GM19240 (cell line): Measurements from ENCODE around the gene CAMTA1.

Experiments
- DNase-seq: peaks from one replicate; pipeline ENCODE4 v3.0.0; 2011; ENCODE audit warnings: low spot score; ENCODE audit not compliant: insufficient read length

CAMTA1 gene

GRCh38 chr1:7642781-7643529 lies 857.7 kb downstream of the CAMTA1 start:
- DNase-seq = no peak

GRCh38 chr1:7643530-7643929 lies 858.3 kb downstream of the CAMTA1 start:
- no peak for DNase-seq

- no peak for DNase-seq
Measured at GRCh38 chr1:7644086-7644485, 858.8 kb downstream of the CAMTA1 start.

GRCh38 chr1:7644961-7645750 lies 859.9 kb downstream of the CAMTA1 start:
- DNase-seq = no peak

- DNase-seq = no peak
Measured at GRCh38 chr1:7645751-7646048, 860.4 kb downstream of the CAMTA1 start.

- DNase-seq = no peak
Measured at GRCh38 chr1:7646164-7646563, 860.9 kb downstream of the CAMTA1 start.

- peak; percentile 93 for DNase-seq
Measured at GRCh38 chr1:7646981-7647901, 862.0 kb downstream of the CAMTA1 start.

GRCh38 chr1:7648761-7649384 lies 863.6 kb downstream of the CAMTA1 start:
- no peak for DNase-seq

- no peak for DNase-seq
Measured at GRCh38 chr1:7650801-7651200, 865.5 kb downstream of the CAMTA1 start.

- no peak for DNase-seq
Measured at GRCh38 chr1:7651203-7651602, 865.9 kb downstream of the CAMTA1 start.

GRCh38 chr1:7652061-7652460 lies 866.8 kb downstream of the CAMTA1 start:
- DNase-seq = no peak

GRCh38 chr1:7652515-7653098 lies 867.4 kb downstream of the CAMTA1 start:
- DNase-seq = no peak

GRCh38 chr1:7654725-7655124 lies 869.5 kb downstream of the CAMTA1 start:
- no peak for DNase-seq

- DNase-seq = no peak
Measured at GRCh38 chr1:7655354-7655753, 870.1 kb downstream of the CAMTA1 start.

- DNase-seq = no peak
Measured at GRCh38 chr1:7656557-7657215, 871.4 kb downstream of the CAMTA1 start.

GRCh38 chr1:7657287-7658016 lies 872.2 kb downstream of the CAMTA1 start:
- no peak for DNase-seq

- DNase-seq = no peak
Measured at GRCh38 chr1:7658099-7658498, 872.8 kb downstream of the CAMTA1 start.

- no peak for DNase-seq
Measured at GRCh38 chr1:7659514-7659913, 874.3 kb downstream of the CAMTA1 start.

- no peak for DNase-seq
Measured at GRCh38 chr1:7663451-7664146, 878.3 kb downstream of the CAMTA1 start.
